Measurements from ENCODE around the gene SMIM10L2A.

GRCh38 chrX:135438734-135439043, 16.9 kb downstream of the SMIM10L2A start:
- TF ChIP-seq CTCF (conservative IDR thresholded peaks at IDR 0.05; ENCODE audit: low read depth, low read length) (no peak), EZH2phosphoT487 (IDR thresholded peaks at IDR 0.05; ENCODE audit: borderline replicate concordance, low read length) (no peak)
